NCI-H446 (cell line): ENCODE data around the gene FKBP1B.
"Not testable (repeated sequence)": the region's sequence is repeated elsewhere in the genome, so short reads cannot be mapped to it uniquely, and the experiment has no call there.

ENCODE experiments used
- DNase-seq, 2 experiments: peaks; one replicate each; lab custom pipeline; 2025; lab: John Stamatoyannopoulos, UW

FKBP1B gene

DNA sequence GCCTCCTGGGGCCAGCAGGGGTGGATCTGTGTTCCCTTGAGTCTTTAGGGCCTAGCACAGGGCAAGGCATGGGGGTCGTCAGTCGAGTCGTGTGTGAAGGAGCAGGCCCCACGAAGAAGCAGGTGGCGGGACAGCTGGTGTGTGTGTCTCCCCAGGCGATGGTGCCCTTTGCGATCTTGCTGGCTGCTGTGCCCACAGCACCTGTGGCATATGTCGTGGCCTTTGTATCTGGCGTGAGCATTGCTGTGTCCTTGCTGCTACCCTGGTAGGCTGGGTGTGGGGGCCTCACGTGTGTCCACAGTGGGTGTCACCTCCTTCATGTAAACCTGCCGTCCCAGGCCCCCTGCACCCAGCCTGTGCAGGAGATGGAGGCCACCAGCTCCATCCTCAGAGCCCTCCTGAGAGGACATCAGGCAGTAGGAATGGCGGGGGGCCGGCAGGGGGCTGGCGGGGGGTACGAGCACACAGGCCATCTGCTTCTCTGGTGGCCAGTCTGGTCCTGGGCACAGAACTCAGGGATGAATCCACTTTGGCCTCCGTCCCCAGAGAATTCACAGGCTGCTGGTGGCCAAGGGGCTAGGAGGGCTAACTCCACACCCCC is 26.5 kb upstream of the FKBP1B start:
- DNase-seq: no peak

DNA sequence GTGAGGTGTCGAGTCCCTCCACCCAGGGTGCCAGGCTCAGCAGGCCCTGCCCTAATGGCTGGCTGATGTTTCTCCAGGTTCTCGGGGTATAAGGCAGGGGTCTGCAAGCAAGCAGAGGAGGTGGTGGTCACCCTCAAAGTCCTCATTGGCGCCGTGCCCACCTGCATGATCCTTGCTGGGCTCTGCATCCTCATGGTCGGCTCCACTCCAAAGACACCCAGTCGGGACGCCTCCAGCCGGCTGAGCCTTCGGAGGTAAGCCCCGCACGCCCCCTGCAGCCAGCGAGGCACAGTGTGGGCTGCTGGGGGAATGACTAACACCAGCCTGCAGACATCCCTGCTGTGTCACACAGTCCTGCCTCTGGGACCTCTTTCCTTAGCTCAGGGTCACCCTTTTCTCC is 25.5 kb upstream of the FKBP1B start:
- DNase-seq: no peak

DNA sequence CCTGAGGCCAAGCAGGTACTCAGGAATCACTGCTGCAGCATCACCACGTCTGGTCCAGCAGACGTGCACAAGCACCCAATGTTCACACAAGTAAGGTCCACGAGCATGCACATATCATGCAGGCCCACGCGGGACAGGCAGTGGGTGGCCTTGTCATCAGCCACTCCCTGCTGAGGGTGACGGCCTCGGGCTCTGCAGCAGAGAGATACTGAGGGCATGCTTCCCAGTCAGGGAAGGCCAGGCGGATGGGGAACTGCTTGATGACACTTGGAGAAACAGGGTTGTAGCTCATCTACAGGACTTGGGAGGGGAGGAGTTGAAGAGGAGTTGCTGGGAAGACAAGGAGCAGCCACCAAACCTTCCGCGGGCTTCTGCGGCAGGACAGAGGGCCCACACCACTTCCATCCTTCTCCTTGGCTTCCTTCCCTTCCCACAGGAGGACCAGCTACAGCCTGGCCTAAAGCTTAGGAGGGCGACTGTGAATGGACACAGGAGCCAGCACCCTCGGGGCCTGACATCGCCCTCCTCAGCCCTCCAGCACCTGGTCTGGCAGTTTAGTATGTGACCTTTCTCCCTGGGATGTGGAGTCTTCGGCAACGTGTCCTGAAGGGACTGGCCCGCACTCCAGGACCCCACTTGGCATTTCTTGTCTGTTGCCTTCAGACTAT is 24.4 kb upstream of the FKBP1B start:
- no peak for DNase-seq

DNA sequence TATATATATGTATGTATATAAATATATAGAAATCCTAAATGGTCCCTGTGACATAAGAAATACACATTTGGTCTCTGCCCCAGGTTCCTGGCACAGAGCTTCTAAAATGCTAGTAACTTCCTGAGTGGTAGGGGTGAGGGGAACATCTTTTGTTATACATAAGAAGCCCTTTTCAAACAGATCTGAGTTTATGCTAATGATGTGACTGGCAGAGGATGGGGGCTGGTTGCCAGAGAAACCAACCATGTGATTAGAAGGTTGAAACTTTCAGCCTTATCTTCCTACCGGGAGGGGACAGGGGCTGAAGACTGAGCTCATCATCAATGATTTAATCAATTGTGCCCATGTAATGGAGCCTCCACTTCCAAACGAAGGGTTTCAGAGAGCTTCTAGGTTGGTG is 23.3 kb upstream of the FKBP1B start:
- no peak for DNase-seq

DNA sequence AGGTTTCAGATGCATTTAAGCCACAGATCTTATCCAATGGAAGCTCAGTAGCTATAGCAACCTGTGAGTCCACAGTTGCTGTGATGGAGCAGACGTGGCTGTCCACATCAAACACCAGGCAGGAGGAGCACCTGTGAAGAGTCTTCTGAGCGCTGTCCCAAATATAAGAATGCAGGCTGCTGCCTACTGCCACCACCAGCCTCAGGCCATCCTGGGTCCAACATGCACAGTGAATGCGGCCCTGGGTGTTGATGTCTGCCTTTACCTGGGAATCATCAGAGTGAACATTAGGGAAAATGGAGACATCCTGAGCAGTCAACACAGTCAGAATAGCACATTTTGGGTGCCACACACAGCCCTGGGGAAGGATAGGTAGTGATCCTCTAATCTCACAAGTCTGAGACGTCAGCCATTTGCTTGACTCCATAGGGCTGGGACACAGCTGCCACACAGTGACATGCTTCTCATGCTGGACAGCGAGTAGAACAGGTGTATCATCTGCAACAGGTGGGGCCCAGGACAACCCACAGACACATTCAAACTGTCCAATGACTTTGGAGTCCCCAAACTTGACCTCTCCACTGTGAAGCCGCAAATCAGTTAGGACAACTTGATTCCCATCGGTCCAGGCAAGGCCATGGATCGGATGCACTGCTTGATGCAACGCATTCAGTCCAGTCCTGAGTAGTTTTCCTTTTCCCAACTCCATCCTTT is 10.6 kb upstream of the FKBP1B start:
- DNase-seq: no peak

DNA sequence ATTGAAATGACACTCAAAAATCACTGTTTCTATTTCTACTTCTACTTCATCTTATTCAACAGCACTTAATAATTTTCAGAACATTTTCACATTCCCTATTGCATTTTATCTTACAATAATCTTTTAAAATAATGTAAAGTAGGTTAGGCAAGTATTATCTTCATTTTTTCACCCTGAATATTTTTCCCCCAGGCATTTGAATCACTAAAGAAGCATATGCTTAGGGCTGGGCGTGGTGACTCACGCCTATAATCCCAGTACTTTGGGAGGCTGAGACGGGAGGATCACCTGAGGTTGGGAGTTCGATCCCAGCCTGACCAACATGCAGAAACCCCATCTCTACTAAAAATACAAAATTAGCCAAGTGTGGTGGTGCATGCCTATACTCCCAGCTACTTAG is 9.0 kb upstream of the FKBP1B start:
- DNase-seq: no peak

DNA sequence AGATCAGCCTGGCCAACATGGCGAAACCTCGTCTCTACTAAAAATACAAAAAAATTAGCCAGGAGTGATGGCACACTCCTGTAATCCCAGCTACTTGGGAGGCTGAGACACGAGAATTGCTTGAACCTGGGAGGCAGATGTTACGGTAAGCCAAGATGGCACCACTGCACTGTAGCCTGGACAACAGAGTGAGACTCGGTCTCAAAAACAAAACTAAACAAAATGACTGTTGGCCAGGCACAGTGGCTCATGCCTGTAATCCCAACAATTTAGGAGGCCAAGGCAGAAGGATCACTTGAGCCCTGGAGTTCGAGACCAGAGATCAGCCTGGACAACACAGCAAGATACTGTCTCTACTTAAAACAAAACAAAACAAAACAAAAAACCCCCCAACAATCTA is 6.4 kb upstream of the FKBP1B start:
- not testable (repeated sequence) for DNase-seq

DNA sequence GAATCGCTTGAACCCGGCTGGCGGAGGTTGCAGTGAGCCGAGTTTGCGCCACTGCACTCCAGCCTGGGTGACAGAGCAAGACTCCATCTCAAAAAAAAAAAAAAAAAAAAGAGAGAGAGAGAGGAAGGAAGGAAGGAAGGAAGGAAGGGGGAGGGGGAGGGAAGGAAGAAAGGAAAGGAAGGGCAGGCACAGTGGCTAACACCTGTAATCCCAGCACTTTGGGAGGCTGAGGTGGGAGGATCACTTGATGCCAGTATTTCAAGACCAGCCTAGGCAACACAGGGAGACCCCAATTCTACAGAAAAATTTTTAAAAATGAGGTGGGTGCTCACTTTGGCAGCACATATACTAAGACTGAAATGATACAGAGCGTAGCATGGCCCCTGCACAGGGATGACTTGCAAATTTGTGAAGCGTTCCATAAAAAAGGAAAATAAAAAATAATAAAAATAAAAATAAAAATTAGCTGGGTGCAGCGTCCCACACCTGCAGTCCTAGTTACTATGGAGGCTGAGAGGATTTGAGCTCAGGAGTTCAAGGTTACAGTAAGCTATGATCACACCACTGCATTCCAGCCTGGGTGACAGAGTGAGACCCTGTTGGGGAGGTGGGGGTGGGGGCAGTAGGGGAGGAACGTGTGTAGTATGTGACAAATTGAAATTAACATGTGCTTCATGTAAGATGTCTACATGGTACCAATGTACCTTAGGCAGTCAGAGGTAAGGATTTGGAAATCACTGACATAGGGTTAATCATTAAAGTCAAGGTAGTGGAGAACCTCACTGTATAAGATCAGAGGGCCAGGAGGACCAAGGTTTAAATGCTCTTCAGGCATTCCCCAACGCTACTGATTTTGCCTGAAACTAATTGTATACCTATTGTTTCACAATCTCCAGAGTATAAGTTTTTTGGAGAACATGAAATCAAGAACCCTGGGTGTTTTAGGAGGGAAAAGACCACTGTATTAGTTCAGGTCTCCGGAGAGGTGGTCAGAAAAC is 3.7 kb upstream of the FKBP1B start:
- no peak for DNase-seq

DNA sequence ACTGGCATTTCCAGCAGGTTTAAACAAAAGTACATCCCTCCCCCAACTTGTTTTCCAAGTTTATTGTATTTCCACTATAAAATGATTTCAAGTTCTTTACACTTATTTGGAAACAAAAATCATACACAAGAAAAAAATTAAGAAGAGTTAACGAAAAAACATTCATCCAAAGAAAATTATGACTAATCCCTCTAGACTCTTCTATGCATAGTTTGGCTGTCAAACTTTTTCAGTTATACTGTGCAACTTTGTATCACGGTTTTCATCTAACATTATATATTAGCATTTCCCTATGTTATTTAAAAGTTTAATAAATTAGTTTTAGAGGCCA is 3.0 kb upstream of the FKBP1B start:
- no peak for DNase-seq

DNA sequence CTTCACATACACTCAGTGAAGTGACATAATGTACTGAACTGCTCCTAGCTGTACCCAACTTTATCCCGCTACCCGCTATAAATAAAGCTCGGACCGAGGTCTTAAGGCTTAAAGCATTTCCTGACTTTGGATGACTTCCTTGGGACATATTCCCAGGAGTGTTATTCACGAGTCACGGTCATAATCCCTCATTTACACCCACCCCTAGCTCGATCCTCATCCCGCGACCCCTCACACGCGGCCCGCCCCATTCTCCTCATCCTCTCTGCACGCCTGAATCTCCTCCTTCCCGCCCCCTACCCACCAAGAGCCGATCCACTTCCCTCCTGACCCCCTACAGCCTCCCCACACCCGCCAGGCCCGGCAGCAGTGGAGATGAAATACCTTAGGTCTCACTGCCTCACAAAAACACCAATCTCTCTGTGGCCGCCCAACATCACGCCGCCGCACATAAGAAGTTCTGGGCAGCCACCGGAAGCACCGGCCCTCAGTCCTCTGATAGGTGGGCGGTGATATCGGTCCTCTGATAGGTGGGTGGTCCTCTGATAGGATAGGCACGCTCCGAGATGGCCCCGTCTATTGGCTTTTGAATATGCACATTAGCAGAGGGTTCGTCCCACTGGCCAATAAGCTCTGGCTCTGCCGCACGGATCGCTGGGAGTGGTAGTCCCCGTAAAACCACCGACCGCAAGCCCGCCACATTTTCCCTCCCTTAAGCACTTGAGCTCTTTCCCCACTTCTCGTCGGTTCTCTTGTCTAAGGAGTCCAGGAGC is 2.4 kb upstream of the FKBP1B start, which contains the start of gene WDCP:
Gene WDCP (minus strand): TSS at position 462 of the 773 bp plus-strand sequence. CDS start 7,897 bp downstream, outside the sequence.
- peak; percentile 96 for DNase-seq

DNA sequence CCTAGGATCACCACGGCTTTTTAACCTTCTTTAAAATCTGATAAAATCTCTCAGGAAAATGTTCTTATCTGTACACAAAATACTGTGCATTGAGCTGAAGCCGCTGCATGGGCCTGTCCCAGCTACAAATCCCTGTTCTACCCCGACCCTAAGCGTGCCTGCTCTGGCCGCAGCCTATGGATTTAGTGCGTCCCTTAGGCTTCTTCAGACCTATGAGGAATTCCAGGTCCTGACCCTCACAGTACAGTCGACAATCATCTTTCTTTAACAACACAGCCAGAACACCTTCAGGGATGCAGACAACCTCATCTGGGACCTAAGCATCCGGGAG is 1.9 kb upstream of the FKBP1B start:
- peak in 1 of 2 experiments; percentile 42 for DNase-seq

DNA sequence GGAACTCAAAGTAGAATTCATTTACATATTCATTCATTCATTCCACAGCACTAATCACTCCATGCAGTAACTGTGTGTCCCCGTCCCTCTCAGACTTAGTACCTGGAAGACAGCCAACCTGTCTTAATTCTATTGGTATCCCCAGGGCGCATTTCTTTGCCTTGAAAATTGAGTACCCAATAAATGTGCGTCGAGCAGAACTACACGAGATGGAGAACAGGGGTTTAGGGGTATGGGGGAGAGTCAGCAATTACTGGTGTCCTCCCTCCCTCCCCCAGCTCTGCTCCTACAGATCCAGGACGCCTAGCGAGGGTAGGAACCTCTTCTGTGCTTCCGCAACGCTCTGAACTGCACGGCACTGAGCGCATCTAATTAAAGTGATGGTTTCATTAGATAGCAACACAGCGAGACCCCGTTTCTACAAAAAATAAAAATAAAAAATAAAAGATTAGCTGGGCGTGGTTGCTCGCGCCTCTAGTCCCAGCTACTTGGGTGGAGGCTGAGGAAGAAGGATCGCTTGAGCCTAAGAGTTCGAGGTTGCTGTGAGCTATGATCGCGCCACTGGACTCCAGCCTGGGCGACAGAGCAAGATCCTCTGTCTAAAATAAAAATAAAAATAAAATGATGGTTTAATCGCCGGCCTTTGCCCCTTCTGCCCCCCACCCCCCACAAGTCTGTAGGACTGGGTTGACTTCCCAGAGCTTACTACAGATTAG is 614 bp upstream of the FKBP1B start:
- peak in 1 of 2 experiments; percentile 33 for DNase-seq

DNA sequence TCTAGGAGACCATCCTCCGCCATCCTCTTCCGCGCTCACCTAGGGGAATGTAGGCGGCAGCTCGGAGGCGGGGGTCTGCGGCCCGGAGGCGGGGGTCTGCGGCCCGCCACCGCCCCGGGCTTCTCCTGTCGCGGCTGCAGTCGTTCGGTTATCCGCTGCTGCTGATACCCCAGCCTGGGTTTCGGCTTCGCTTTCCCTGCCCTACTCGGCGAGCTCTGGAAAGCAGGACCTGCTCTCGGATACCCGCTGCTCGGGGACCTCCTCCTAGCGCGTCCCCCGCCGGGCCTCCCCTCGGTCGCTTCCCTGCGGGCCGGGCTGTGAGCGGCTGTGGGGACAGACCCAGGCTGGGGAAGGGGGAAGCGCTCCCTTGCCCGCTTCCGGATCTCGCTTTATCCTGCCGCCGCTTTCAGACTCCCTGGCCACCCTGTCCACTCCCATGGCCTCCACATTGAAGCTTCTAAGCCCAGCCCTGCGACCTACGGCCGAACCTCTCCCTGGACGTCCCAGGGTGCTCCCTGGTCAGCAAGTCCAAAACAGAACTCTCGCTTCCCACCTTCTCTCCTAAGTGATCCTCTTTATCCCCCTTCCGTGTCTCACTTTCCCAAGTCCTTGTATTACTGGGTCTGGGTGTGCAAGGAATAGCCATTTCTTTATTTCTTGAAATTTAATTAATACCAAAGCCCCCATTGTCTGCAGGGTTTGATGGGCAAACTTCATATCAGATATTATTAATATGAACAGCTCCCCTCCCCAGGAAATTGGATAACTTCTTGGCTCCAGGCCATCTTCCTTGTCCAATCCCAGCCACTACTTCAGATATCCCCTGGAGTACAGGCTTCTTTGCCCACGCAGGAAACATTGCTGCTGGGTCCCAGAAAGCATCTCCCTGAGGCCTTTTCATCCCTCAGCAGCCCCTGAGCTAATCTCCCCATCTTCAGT is 769 bp downstream of the FKBP1B start:
- DNase-seq: no peak

DNA sequence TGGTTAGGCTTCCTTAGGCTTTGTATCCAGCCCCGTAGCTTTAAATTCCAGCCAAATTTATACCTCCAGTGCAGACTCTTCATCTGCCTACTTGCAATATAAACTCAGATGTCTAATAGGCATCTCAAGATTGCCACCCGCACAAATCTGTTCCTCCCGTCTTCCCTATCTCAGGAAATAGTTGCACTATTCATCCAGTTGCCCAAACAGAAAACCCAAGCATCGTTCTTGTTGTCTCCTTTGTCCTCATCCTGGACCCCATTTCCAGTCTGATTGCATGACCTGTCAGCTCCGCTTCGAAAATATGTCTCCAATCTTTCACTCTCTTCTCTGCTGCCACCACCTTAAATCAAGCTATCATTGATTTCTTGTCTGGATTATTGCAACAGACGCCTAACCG is 2.3 kb downstream of the FKBP1B start:
- no peak for DNase-seq

DNA sequence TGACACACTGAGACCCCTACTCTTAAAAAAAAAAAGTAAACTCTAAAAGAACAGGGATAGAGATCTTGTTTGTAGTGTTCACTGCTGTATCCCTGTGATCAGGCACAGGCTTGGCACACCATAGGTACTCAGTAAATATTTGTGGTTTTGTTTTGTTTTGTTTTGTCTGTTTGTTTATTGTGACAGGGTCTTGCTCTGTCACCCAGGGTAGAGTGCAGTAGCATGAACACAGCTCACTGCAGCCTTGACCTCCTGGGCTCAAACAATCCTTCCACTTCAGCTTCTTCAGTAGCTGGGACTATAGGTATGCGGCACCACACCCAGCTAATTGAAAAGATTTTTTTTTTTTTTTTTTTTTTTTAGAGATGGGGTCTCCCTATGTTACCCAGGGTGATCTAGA is 3.4 kb downstream of the FKBP1B start:
- DNase-seq: no peak

DNA sequence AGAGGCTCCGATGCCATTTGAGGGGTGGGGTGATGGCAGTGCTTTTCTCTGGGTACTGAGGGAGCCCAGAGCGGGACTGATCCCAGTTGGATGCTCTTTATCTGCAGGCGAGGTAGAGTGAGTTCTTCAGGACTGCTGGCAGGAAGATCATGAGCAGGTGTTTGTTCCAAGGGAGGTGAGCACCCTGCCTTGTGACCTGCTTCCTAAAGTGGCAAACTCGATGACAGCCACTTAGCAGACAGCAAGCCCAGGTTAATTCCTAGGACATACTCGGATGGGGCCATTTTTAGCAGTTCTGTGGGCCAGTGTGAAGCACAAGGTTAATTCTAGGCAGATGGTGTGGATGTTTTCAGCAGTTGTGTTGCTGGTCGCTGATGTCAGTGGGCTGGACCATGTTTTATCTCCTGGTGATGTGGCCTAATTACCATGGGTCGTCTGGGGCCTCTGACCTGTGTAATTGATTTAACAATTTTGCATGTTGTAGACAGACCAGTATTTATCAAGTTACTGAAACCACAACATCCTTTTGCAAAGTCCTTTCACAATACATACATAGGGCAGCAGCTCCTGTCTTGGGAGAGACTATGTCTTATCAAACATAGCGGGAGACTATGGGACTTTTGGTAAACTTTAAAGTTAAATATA is 4.9 kb downstream of the FKBP1B start:
- no peak for DNase-seq

DNA sequence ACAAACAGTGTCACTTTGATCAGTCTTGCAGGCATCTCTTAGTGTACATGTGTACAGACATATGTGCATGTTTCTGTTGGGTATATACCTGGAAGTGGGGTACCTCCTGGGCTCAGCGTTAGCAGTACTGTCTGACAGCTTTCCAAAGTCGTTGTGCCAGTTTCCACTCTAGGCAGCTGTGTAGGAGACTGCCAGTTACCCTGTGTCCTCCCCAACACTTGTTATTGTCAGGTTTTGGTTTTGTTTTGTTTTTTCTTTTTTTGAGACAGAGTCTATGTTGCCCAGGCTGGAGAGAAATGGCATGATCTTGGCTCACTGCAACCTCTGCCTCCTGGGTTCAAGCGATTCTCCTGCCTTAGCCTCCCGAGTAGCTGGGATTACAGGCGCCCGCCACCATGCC is 6.2 kb downstream of the FKBP1B start:
- no peak for DNase-seq

DNA sequence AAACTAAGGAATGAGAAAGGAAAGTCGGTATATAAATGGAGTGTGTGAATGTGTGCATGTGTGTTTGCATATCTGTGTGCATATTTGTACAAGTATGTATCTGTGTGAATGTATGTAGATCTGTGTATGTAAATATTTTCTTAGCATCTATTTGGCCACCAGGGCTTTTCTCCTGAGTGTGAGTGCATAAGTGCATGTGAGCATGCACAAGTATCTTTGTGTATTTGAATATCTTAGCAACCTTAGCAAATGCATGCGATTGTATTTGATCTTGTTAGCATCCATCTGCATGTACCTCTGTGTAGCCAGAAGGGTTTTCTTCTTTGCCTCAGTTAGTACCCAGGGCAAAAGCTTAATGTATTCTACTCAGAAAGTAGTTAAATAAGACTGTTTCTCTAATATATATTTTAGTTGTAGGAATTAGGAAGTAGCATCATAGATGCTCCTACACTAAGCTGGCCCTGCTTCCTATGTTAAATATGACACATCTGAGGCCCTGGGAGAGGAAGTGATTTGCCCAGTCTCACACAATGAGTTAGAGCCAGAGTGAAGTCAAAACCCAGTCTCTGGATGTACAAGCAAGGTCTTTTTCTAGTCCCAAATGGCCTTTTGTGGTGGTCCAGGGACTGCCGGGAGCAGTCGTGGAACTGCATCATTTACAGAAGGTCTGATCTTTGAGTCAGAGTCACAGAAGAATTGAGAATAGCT is 9.2 kb downstream of the FKBP1B start:
- no peak for DNase-seq

DNA sequence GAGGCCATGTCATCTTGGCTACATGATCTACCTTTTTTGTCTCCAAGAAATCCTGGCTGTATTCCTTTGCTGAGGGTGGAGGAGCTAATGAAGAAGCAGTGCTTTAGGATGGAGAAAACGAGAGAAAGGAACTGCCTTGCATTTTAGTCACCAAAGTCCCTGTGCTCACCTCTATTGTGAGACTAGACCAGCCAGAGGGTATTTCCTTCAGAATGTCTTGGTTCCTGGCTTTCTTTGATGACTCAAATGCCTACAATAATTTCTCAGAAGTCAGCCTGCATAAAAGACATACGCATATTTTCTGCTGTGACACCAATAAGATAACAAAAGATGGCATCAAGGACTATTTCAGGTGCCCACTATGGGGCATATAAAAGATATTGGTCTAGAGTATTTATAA is 15.8 kb downstream of the FKBP1B start:
- no peak for DNase-seq
